ENCODE measurements around the gene RNF186. TPM values are rescaled to one million over a fixed set of nuclear protein-coding genes. Genes with fewer than 3 reads are reported as not detected.

RNF186 gene
- total and polyA plus RNA-seq, 2 donors (not counting 1 experiment from before 2014, with no cell fraction given) = not detected

- Histone ChIP-seq H2AFZ (ENCODE audit: insufficient read depth, low read depth, low read length, poor library complexity, severe bottlenecking) (no peak overlapping the region), H4K20me1 (ENCODE audit: control insufficient read depth, insufficient read depth, low read length, poor library complexity, severe bottlenecking) (no peaks in the 10 kb centered on the region), H3K9ac (ENCODE audit: low read length) (no peak overlapping the region), H3K4me2 (replicated peaks; ENCODE audit: low read depth, low read length, poor library complexity, severe bottlenecking) (no peak overlapping the region), H3K27me3 (replicated peaks in 1 of 4; ENCODE audit: control extremely low read depth in 1 of 4, control insufficient read depth in 3 of 4, insufficient read depth in 4 of 4, low read length in 3 of 4) (peaks cover 0 to 10% (median under 1%) of the 10 kb centered on the region in 4 experiments), H3K36me3 (replicated peaks in 1 of 2; ENCODE audit: control extremely low read depth in 1 of 2, control insufficient read depth in 1 of 2, extremely low read depth in 1 of 2, insufficient read depth in 2 of 2, low read length in 1 of 2) (no peaks in the 10 kb centered on the region), H3K4me1 (ENCODE audit: control insufficient read depth in 2 of 2, insufficient read depth in 2 of 2, low read length in 2 of 2) (no peaks in the 10 kb centered on the region), H3K27ac (ENCODE audit: low read length in 2 of 2) (no peak overlapping the region), H3K4me3 (ENCODE audit: control extremely low read depth in 1 of 5, extremely low read depth in 1 of 5, insufficient read depth in 1 of 5, low read depth in 2 of 5, low read length in 4 of 5) (no peak overlapping the region), H3K9me3 (ENCODE audit: control extremely low read depth in 1 of 3, control insufficient read depth in 2 of 3, insufficient read depth in 1 of 3, low read length in 2 of 3) (no peaks in the 10 kb centered on the region), H3K79me2 (ENCODE audit: control insufficient read depth, insufficient read depth, low read length) (no peaks in the 10 kb centered on the region)
- Mint-ChIP-seq H3K9me3 (ENCODE audit: insufficient read depth) (no peaks in the 10 kb centered on the region), H3K27ac (no peak overlapping the region), H3K4me1 (no peaks in the 10 kb centered on the region), H3K4me3 (no peak overlapping the region), H3K27me3 (peaks cover 38% of the 10 kb centered on the region)
- no peak for ATAC-seq (ENCODE audit: low read depth)
- ChIA-PET POLR2A (no interaction called here), CTCF (interaction anchor here (0.9 kb wide), 1 partner anchor 348 kb away, joined by 3 read pairs; no protein-coding TSS in a partner anchor)
- intact Hi-C loops (cut with micrococcal nuclease) = no loop called here
- no peak for TF ChIP-seq EZH2 (IDR thresholded peaks at IDR 0.05; ENCODE audit: borderline replicate concordance, insufficient read depth, low read depth, low read length, poor library complexity, severe bottlenecking)
- no peak for TF ChIP-seq CTCF (IDR thresholded peaks at IDR 0.05)
- 100% methylated on average over 2 of the region's 8 CpGs for WGBS (ENCODE audit: insufficient coverage)
- no peak for DNase-seq
Measured at GRCh38 chr1:19845555-19845954, 30.5 kb upstream of the RNF186 start.

- Mint-ChIP-seq H3K27me3 (peaks cover 40% of the 10 kb centered on the region), H3K27ac (no peak overlapping the region), H3K9me3 (ENCODE audit: insufficient read depth) (no peaks in the 10 kb centered on the region), H3K4me1 (no peaks in the 10 kb centered on the region), H3K4me3 (no peak overlapping the region)
- Histone ChIP-seq H3K27ac (ENCODE audit: low read length in 2 of 2) (no peak overlapping the region), H3K9ac (ENCODE audit: low read length) (no peak overlapping the region), H3K27me3 (replicated peaks in 1 of 4; ENCODE audit: control extremely low read depth in 1 of 4, control insufficient read depth in 3 of 4, insufficient read depth in 4 of 4, low read length in 3 of 4) (peaks cover 0 to 10% (median under 1%) of the 10 kb centered on the region in 4 experiments), H3K4me2 (replicated peaks; ENCODE audit: low read depth, low read length, poor library complexity, severe bottlenecking) (no peak overlapping the region), H3K79me2 (ENCODE audit: control insufficient read depth, insufficient read depth, low read length) (no peaks in the 10 kb centered on the region), H3K4me3 (ENCODE audit: control extremely low read depth in 1 of 5, extremely low read depth in 1 of 5, insufficient read depth in 1 of 5, low read depth in 2 of 5, low read length in 4 of 5) (no peak overlapping the region), H2AFZ (ENCODE audit: insufficient read depth, low read depth, low read length, poor library complexity, severe bottlenecking) (no peak overlapping the region), H3K9me3 (ENCODE audit: control extremely low read depth in 1 of 3, control insufficient read depth in 2 of 3, insufficient read depth in 1 of 3, low read length in 2 of 3) (no peaks in the 10 kb centered on the region), H3K36me3 (replicated peaks in 1 of 2; ENCODE audit: control extremely low read depth in 1 of 2, control insufficient read depth in 1 of 2, extremely low read depth in 1 of 2, insufficient read depth in 2 of 2, low read length in 1 of 2) (no peaks in the 10 kb centered on the region), H4K20me1 (ENCODE audit: control insufficient read depth, insufficient read depth, low read length, poor library complexity, severe bottlenecking) (no peaks in the 10 kb centered on the region), H3K4me1 (ENCODE audit: control insufficient read depth in 2 of 2, insufficient read depth in 2 of 2, low read length in 2 of 2) (no peaks in the 10 kb centered on the region)
- DNase-seq (no peak), ATAC-seq (ENCODE audit: low read depth) (no peak)
- ChIA-PET POLR2A (no interaction called here), CTCF (interaction anchor here (0.9 kb wide), 1 partner anchor 349 kb away, joined by 3 read pairs; no protein-coding TSS in a partner anchor)
- WGBS (ENCODE audit: insufficient coverage) = 41% methylated on average over 6 of the region's 11 CpGs
- intact Hi-C loops (cut with micrococcal nuclease) = no loop called here
- no peak for TF ChIP-seq CTCF (IDR thresholded peaks at IDR 0.05)
- no peak for TF ChIP-seq EZH2 (IDR thresholded peaks at IDR 0.05; ENCODE audit: borderline replicate concordance, insufficient read depth, low read depth, low read length, poor library complexity, severe bottlenecking)
Measured at GRCh38 chr1:19844731-19845495, 29.8 kb upstream of the RNF186 start.
